SJSA1 (cell line): ENCODE data around the gene CDK15. TPM values are rescaled to one million over a fixed set of nuclear protein-coding genes. Genes with fewer than 3 reads are reported as not detected.
A peak's percentile ranks its signal among the peaks of the same experiment; 100 is the strongest.

ENCODE experiments used
- DNase-seq, 2 experiments: peaks; one replicate each; pipeline ENCODE4 v3.0.0-alpha.2; 2015 to 2020; ENCODE audit warnings: low spot score in 2 of 2, low read depth in 1 of 2
- H3K27ac ChIP-seq: fragments of 250-450 bp; sonication (Bioruptor Pico); 2 replicates; pipeline ENCODE4 v1.5.1; 2020; ENCODE audit warnings: mild to moderate bottlenecking, moderate library complexity
- H3K27me3 ChIP-seq: fragments of 250-450 bp; sonication (Bioruptor Pico); replicated peaks from 2 replicates; pipeline ENCODE4 v1.5.1; 2020; ENCODE audit warnings: mild to moderate bottlenecking, moderate library complexity
- H3K36me3 ChIP-seq: fragments of 250-450 bp; sonication (Bioruptor Pico); 2 replicates; pipeline ENCODE4 v1.5.1; 2020; ENCODE audit warnings: mild to moderate bottlenecking
- H3K4me1 ChIP-seq: fragments of 250-450 bp; sonication (Bioruptor Pico); replicated peaks from 2 replicates; pipeline ENCODE4 v1.6.1; 2021; ENCODE audit warnings: mild to moderate bottlenecking
- H3K4me3 ChIP-seq: fragments of 250-450 bp; sonication (Bioruptor Pico); 2 replicates; pipeline ENCODE4 v1.5.1; 2020; ENCODE audit warnings: mild to moderate bottlenecking
- H3K9me3 ChIP-seq: fragments of 250-450 bp; sonication (Bioruptor Pico); replicated peaks from 2 replicates; pipeline ENCODE4 v1.5.1; 2020; ENCODE audit warnings: mild to moderate bottlenecking
- total RNA-seq: library from RNA; depleted of rRNA; stranded (reverse); fragments of >200 nt; shearing (Covaris generic); gene quantifications from 2 replicates; pipeline ENCODE4 v1.2.3, GENCODE V29; 2014

The CDK15 gene
- total RNA-seq, 1 experiment from 2014 or later, result 29.4 TPM

- Histone ChIP-seq H3K4me3 (no peak overlapping the region), H3K27me3 (no peaks in the 10 kb centered on the region), H3K36me3 (no peaks in the 10 kb centered on the region), H3K4me1 (peaks cover 11% of the 10 kb centered on the region), H3K9me3 (no peaks in the 10 kb centered on the region), H3K27ac (no peak overlapping the region)
- DNase-seq, result no peak
These were observed 95.4 kb downstream of the CDK15 start for GRCh38 chr2:201901786-201902185.

GRCh38 chr2:201904538-201905420 lies 98.4 kb downstream of the CDK15 start:
- H3K27me3 ChIP-seq, result no peaks in the 10 kb centered on the region
- no peak for DNase-seq
- no peak overlapping the region for H3K27ac ChIP-seq

GRCh38 chr2:201906777-201907562 lies 100.6 kb downstream of the CDK15 start:
- no peak overlapping the region for H3K4me3 ChIP-seq
- no peak overlapping the region for H3K27ac ChIP-seq
- no peaks in the 10 kb centered on the region for H3K9me3 ChIP-seq
- peaks cover 24% of the 10 kb centered on the region for H3K4me1 ChIP-seq
- H3K36me3 ChIP-seq, result no peaks in the 10 kb centered on the region
- no peak for DNase-seq
- H3K27me3 ChIP-seq, result no peaks in the 10 kb centered on the region

More at GRCh38 chr2:201904538-201905420, 98.4 kb downstream of the CDK15 start:
- Histone ChIP-seq H3K9me3 (no peaks in the 10 kb centered on the region), H3K4me3 (no peak overlapping the region), H3K36me3 (no peaks in the 10 kb centered on the region), H3K4me1 (peaks cover 23% of the 10 kb centered on the region)

GRCh38 chr2:201907563-201907881 lies 101.2 kb downstream of the CDK15 start:
- Histone ChIP-seq H3K36me3 (no peaks in the 10 kb centered on the region), H3K4me1 (peaks cover 30% of the 10 kb centered on the region), H3K4me3 (no peak overlapping the region), H3K27me3 (no peaks in the 10 kb centered on the region), H3K27ac (no peak overlapping the region), H3K9me3 (no peaks in the 10 kb centered on the region)
- DNase-seq, result no peak

- Histone ChIP-seq H3K27me3 (no peaks in the 10 kb centered on the region), H3K9me3 (no peaks in the 10 kb centered on the region), H3K4me3 (no peak overlapping the region), H3K36me3 (no peaks in the 10 kb centered on the region), H3K4me1 (peaks cover 30% of the 10 kb centered on the region), H3K27ac (peak overlapping the region; percentile 65)
- DNase-seq, result no peak
These were observed 102.6 kb downstream of the CDK15 start for GRCh38 chr2:201908901-201909300.

GRCh38 chr2:201909348-201909747 lies 103.0 kb downstream of the CDK15 start:
- Histone ChIP-seq H3K9me3 (no peaks in the 10 kb centered on the region), H3K27me3 (no peaks in the 10 kb centered on the region), H3K27ac (peak overlapping the region; percentile 65), H3K4me3 (no peak overlapping the region), H3K36me3 (no peaks in the 10 kb centered on the region), H3K4me1 (peaks cover 30% of the 10 kb centered on the region)
- DNase-seq, result peak; percentile 73 to 86

GRCh38 chr2:201909961-201910361 lies 103.6 kb downstream of the CDK15 start:
- no peaks in the 10 kb centered on the region for H3K36me3 ChIP-seq
- DNase-seq, result peak in 1 of 2 experiments; percentile 39
- H3K4me1 ChIP-seq, result peaks cover 28% of the 10 kb centered on the region
- no peaks in the 10 kb centered on the region for H3K9me3 ChIP-seq
- peak overlapping the region; percentile 65 for H3K27ac ChIP-seq
- H3K4me3 ChIP-seq, result peak overlapping the region; percentile 0; the same call in 1 of the 2 replicates
- no peaks in the 10 kb centered on the region for H3K27me3 ChIP-seq

GRCh38 chr2:201911372-201911771 lies 105.0 kb downstream of the CDK15 start:
- Histone ChIP-seq H3K27me3 (no peaks in the 10 kb centered on the region), H3K4me1 (peaks cover 26% of the 10 kb centered on the region), H3K9me3 (no peaks in the 10 kb centered on the region), H3K4me3 (no peak overlapping the region), H3K27ac (no peak overlapping the region), H3K36me3 (no peaks in the 10 kb centered on the region)
- no peak for DNase-seq

GRCh38 chr2:201913201-201913600 lies 106.9 kb downstream of the CDK15 start:
- DNase-seq, result no peak
- Histone ChIP-seq H3K36me3 (no peaks in the 10 kb centered on the region), H3K4me3 (no peak overlapping the region), H3K9me3 (no peaks in the 10 kb centered on the region), H3K27me3 (no peaks in the 10 kb centered on the region), H3K4me1 (peaks cover 26% of the 10 kb centered on the region), H3K27ac (no peak overlapping the region)

- Histone ChIP-seq H3K27ac (no peak overlapping the region), H3K27me3 (no peaks in the 10 kb centered on the region), H3K9me3 (no peaks in the 10 kb centered on the region), H3K36me3 (no peaks in the 10 kb centered on the region), H3K4me1 (peaks cover 7% of the 10 kb centered on the region), H3K4me3 (no peak overlapping the region)
- DNase-seq, result no peak
These were observed 109.1 kb downstream of the CDK15 start for GRCh38 chr2:201915446-201915845.

GRCh38 chr2:201916565-201916964 lies 110.2 kb downstream of the CDK15 start:
- H3K36me3 ChIP-seq, result no peaks in the 10 kb centered on the region
- no peak overlapping the region for H3K4me3 ChIP-seq
- H3K4me1 ChIP-seq, result peaks cover 7% of the 10 kb centered on the region
- H3K9me3 ChIP-seq, result no peaks in the 10 kb centered on the region
- no peak for DNase-seq
- no peak overlapping the region for H3K27ac ChIP-seq
- H3K27me3 ChIP-seq, result no peaks in the 10 kb centered on the region

- Histone ChIP-seq H3K27me3 (no peaks in the 10 kb centered on the region), H3K4me1 (no peaks in the 10 kb centered on the region), H3K4me3 (no peak overlapping the region), H3K27ac (no peak overlapping the region), H3K9me3 (no peaks in the 10 kb centered on the region), H3K36me3 (no peaks in the 10 kb centered on the region)
- no peak for DNase-seq
These were observed 112.4 kb downstream of the CDK15 start for GRCh38 chr2:201918616-201919307.

GRCh38 chr2:201919308-201919634 lies 112.9 kb downstream of the CDK15 start:
- H3K4me3 ChIP-seq, result no peak overlapping the region
- H3K4me1 ChIP-seq, result no peaks in the 10 kb centered on the region
- H3K9me3 ChIP-seq, result no peaks in the 10 kb centered on the region
- no peaks in the 10 kb centered on the region for H3K27me3 ChIP-seq
- H3K27ac ChIP-seq, result no peak overlapping the region
- DNase-seq, result no peak
- H3K36me3 ChIP-seq, result no peaks in the 10 kb centered on the region
